Measurements from ENCODE around the gene SPC24.

Gene SPC24

DNA sequence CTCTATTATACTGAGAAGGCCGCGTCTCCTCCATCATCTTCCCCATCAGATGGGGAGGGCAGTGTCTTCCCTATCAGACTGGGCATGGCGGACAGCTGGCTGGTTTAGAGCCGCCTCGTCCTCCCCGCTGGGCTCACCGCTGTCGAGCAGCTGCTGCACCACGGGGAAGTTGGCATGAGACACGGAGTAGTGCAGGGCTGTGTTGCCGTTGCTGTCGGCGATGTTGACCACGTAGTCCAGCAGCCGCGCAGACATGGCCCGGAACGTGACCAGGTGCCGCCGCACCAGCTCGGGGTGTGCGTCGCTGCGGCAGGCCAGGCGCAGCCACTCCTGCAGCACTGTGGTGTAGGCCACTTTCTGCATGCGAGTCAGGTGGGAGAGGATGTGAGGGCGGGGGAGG is 18.8 kb upstream of the SPC24 start:
- peaks cover 63% of the 10 kb centered on the region for H3K36me3 ChIP-seq (ENCODE audit: control insufficient read depth, insufficient read depth, low read length)
- no peak overlapping the region for H3K4me3 ChIP-seq (ENCODE audit: low read depth, low read length)
- no peak overlapping the region for H3K27ac ChIP-seq (ENCODE audit: low read depth, low read length)
- H3K4me1 ChIP-seq (ENCODE audit: control insufficient read depth, insufficient read depth, low read length): no peaks in the 10 kb centered on the region
- no peaks in the 10 kb centered on the region for H3K9me3 ChIP-seq (ENCODE audit: control insufficient read depth, insufficient read depth, low read depth, low read length)
- H3K27me3 ChIP-seq (ENCODE audit: control insufficient read depth, insufficient read depth, low read length): no peaks in the 10 kb centered on the region
- no peak overlapping the region for H3K9ac ChIP-seq (ENCODE audit: low read length)

- Histone ChIP-seq H3K9ac (ENCODE audit: low read length) (no peak overlapping the region), H3K36me3 (ENCODE audit: control insufficient read depth, insufficient read depth, low read length) (peaks cover 66% of the 10 kb centered on the region), H3K4me3 (ENCODE audit: low read depth, low read length) (no peak overlapping the region), H3K9me3 (ENCODE audit: control insufficient read depth, insufficient read depth, low read depth, low read length) (no peaks in the 10 kb centered on the region), H3K27ac (ENCODE audit: low read depth, low read length) (no peak overlapping the region), H3K27me3 (ENCODE audit: control insufficient read depth, insufficient read depth, low read length) (no peaks in the 10 kb centered on the region), H3K4me1 (ENCODE audit: control insufficient read depth, insufficient read depth, low read length) (no peaks in the 10 kb centered on the region)
Observed at GRCh38 chr19:11173516-11174155, 18.1 kb upstream of the SPC24 start.

DNA sequence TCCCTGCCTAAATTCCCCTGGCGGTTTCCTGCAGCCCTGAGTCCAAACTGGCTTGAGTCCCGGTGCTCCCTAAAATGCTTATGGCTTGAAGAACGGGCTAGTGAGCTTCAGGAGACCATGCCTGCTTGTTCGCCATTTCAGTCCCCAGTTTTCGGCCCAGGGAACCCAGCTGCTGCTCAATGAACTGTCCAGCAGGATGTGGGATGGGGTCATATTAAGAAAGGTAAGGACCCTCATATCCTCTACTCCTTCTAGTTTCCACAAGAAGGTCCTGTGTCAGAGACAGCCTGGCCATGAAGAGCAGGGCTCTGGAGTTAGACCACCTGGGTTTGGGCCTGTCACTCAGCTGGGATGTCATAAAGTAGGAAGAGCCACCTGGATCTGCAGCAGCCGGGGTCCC is 17.0 kb upstream of the SPC24 start:
- Histone ChIP-seq H3K9ac (ENCODE audit: low read length) (no peak overlapping the region), H3K36me3 (ENCODE audit: control insufficient read depth, insufficient read depth, low read length) (peaks cover 67% of the 10 kb centered on the region), H3K9me3 (ENCODE audit: control insufficient read depth, insufficient read depth, low read depth, low read length) (no peaks in the 10 kb centered on the region), H3K4me3 (ENCODE audit: low read depth, low read length) (no peak overlapping the region), H3K27me3 (ENCODE audit: control insufficient read depth, insufficient read depth, low read length) (no peaks in the 10 kb centered on the region), H3K27ac (ENCODE audit: low read depth, low read length) (no peak overlapping the region), H3K4me1 (ENCODE audit: control insufficient read depth, insufficient read depth, low read length) (no peaks in the 10 kb centered on the region)

GRCh38 chr19:11171144-11171543 is 15.6 kb upstream of the SPC24 start:
- peaks cover 66% of the 10 kb centered on the region for H3K36me3 ChIP-seq (ENCODE audit: control insufficient read depth, insufficient read depth, low read length)
- no peaks in the 10 kb centered on the region for H3K4me1 ChIP-seq (ENCODE audit: control insufficient read depth, insufficient read depth, low read length)

DNA sequence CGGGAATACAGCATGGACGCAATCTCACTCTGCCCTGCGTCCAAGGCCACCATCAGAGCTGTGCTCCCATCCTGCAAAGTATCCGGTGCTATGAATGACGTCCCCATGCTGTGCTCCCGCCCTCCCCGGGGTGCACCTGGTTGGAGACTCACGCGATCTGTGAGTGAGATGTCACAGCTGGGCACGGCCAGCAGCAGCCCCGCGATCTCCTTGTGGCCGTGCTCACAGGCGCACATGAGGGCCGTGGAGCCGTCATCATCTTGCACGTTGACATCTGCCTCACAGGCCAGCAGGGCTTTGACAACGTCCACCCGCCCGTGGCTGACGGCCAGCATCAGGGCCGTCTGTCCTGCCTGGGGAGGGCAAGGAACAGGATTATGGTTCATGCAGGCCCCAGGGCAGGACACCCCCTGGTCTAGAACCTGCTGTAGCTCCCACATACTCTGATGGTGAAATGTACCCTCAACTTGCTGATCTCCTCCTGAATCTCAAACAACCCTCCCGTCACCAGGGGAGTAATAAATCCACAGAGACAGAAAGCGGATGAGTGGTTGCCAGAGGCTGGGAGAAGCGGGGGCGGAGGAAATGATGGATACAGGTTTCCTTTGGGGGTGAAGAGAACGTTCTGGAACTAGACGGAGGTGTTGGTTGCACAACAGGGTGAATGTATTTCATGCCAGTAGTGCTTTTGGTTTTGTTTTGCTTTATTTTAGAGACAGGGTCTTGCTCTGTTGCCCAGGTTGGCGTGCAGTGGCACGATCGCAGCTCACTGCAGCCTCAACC is 14.5 kb upstream of the SPC24 start:
- Histone ChIP-seq H3K36me3 (ENCODE audit: control insufficient read depth, insufficient read depth, low read length) (peaks cover 71% of the 10 kb centered on the region), H3K4me1 (ENCODE audit: control insufficient read depth, insufficient read depth, low read length) (no peaks in the 10 kb centered on the region), H3K9ac (ENCODE audit: low read length) (no peak overlapping the region), H3K9me3 (ENCODE audit: control insufficient read depth, insufficient read depth, low read depth, low read length) (no peaks in the 10 kb centered on the region), H3K27me3 (ENCODE audit: control insufficient read depth, insufficient read depth, low read length) (no peaks in the 10 kb centered on the region), H3K4me3 (ENCODE audit: low read depth, low read length) (no peak overlapping the region), H3K27ac (ENCODE audit: low read depth, low read length) (no peak overlapping the region)

More at GRCh38 chr19:11171144-11171543, 15.6 kb upstream of the SPC24 start:
- no peak overlapping the region for H3K4me3 ChIP-seq (ENCODE audit: low read depth, low read length)
- no peak overlapping the region for H3K9ac ChIP-seq (ENCODE audit: low read length)
- no peak overlapping the region for H3K27ac ChIP-seq (ENCODE audit: low read depth, low read length)
- no peaks in the 10 kb centered on the region for H3K9me3 ChIP-seq (ENCODE audit: control insufficient read depth, insufficient read depth, low read depth, low read length)
- H3K27me3 ChIP-seq (ENCODE audit: control insufficient read depth, insufficient read depth, low read length): no peaks in the 10 kb centered on the region

DNA sequence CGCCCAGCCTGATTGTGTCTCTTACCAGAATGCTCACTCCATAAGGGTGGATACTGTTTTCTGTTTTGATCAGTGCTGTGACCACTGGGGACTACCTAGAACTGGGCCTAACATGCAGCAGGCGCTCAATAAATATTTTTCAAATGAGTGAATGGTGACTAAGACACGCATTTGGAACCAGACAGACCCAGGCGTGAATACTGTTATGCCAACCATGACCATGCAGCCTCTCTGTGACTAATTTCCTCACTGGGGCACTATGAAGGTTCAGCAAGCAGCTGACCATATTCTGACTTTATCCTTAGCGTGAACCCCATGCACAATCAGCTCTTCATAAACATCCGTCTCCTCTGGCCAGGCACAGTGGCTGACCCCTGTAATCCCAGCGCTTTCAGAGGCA is 13.0 kb upstream of the SPC24 start:
- Histone ChIP-seq H3K4me3 (ENCODE audit: low read depth, low read length) (no peak overlapping the region), H3K9ac (ENCODE audit: low read length) (no peak overlapping the region), H3K27ac (ENCODE audit: low read depth, low read length) (no peak overlapping the region), H3K36me3 (ENCODE audit: control insufficient read depth, insufficient read depth, low read length) (peaks cover 56% of the 10 kb centered on the region), H3K9me3 (ENCODE audit: control insufficient read depth, insufficient read depth, low read depth, low read length) (no peaks in the 10 kb centered on the region), H3K4me1 (ENCODE audit: control insufficient read depth, insufficient read depth, low read length) (no peaks in the 10 kb centered on the region), H3K27me3 (ENCODE audit: control insufficient read depth, insufficient read depth, low read length) (no peaks in the 10 kb centered on the region)

DNA sequence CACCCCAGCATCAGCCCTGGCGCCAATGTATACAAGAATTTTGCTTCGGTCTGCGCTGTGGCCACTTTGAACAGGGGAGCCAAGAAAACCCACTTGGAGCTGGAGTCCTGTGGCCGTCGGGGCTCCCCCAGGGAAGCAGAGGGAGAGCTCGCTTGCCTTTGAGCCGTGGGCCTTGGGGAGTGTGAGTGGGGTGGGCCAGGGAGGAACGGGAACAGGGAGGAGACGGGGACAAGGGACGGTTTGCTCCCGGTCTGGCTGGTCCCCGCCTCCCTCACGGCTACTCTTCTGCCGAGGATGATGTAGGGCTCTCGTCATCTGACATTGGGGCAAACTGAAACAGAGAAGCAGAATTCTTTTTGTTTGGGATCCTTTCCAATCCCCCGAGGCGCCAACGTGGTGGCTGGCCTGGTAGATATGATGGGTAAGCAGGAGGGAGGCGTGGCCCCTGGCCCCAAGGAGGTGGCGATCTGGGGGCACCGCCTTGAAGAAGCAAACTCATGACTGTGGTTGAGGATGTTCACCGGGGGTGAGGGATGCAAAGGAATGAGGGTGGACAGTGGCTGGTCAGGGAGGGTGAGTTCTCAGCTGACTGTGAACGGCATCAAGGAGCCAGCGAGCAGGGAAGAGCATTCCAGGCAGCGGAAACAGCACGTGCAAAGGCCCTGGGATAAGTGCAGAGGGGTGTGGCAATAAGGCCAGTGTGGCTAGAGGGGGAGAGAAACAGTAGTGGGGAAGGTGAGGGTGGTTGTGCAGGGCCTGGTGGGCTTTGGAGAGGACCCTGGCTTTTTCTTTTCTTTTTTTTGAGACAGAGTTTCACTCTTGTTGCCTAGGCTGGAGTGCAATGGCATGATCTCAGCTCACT is 10.9 kb upstream of the SPC24 start:
- Histone ChIP-seq H3K9ac (ENCODE audit: low read length) (no peak overlapping the region), H3K4me1 (ENCODE audit: control insufficient read depth, insufficient read depth, low read length) (no peaks in the 10 kb centered on the region), H3K9me3 (ENCODE audit: control insufficient read depth, insufficient read depth, low read depth, low read length) (no peaks in the 10 kb centered on the region), H3K27me3 (ENCODE audit: control insufficient read depth, insufficient read depth, low read length) (no peaks in the 10 kb centered on the region), H3K27ac (ENCODE audit: low read depth, low read length) (no peak overlapping the region), H3K36me3 (ENCODE audit: control insufficient read depth, insufficient read depth, low read length) (peaks cover 42% of the 10 kb centered on the region), H3K4me3 (ENCODE audit: low read depth, low read length) (no peak overlapping the region)

- H3K4me3 ChIP-seq (ENCODE audit: low read depth, low read length): no peak overlapping the region
- H3K27me3 ChIP-seq (ENCODE audit: control insufficient read depth, insufficient read depth, low read length): no peaks in the 10 kb centered on the region
- H3K27ac ChIP-seq (ENCODE audit: low read depth, low read length): no peak overlapping the region
- H3K4me1 ChIP-seq (ENCODE audit: control insufficient read depth, insufficient read depth, low read length): no peaks in the 10 kb centered on the region
- H3K9ac ChIP-seq (ENCODE audit: low read length): no peak overlapping the region
- peaks cover 42% of the 10 kb centered on the region for H3K36me3 ChIP-seq (ENCODE audit: control insufficient read depth, insufficient read depth, low read length)
- no peaks in the 10 kb centered on the region for H3K9me3 ChIP-seq (ENCODE audit: control insufficient read depth, insufficient read depth, low read depth, low read length)
Observed at GRCh38 chr19:11165486-11166030, 10.0 kb upstream of the SPC24 start.

DNA sequence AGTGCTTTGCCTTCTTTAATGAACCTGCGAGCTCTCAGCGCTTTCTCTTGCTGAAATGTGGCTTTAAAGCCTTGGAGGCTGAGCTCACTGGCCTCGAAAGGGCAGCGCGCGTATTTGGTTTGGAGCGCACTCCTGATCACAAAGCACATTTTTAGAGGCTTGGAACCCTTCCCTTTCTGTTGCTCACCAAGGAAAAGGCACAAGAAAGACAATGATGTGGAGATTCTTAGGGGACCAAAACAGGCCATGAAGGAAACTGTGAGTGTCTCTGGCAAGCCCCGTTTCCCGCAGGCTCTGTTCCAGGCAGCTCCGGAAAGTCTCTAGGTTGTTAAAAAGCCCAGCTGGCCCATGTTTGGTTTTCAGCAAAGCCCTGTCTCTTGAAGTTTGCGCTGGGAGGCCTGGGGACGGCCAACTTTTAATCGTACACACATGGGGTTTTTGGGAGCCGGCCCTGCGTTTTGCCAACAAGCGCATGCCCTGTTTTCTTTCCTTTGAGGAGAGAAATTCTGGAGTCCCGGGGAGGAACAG is 9.4 kb upstream of the SPC24 start:
- Histone ChIP-seq H3K9ac (ENCODE audit: low read length) (no peak overlapping the region), H3K4me1 (ENCODE audit: control insufficient read depth, insufficient read depth, low read length) (no peaks in the 10 kb centered on the region), H3K9me3 (ENCODE audit: control insufficient read depth, insufficient read depth, low read depth, low read length) (no peaks in the 10 kb centered on the region), H3K27me3 (ENCODE audit: control insufficient read depth, insufficient read depth, low read length) (no peaks in the 10 kb centered on the region), H3K4me3 (ENCODE audit: low read depth, low read length) (no peak overlapping the region), H3K27ac (ENCODE audit: low read depth, low read length) (no peak overlapping the region), H3K36me3 (ENCODE audit: control insufficient read depth, insufficient read depth, low read length) (peaks cover 36% of the 10 kb centered on the region)

DNA sequence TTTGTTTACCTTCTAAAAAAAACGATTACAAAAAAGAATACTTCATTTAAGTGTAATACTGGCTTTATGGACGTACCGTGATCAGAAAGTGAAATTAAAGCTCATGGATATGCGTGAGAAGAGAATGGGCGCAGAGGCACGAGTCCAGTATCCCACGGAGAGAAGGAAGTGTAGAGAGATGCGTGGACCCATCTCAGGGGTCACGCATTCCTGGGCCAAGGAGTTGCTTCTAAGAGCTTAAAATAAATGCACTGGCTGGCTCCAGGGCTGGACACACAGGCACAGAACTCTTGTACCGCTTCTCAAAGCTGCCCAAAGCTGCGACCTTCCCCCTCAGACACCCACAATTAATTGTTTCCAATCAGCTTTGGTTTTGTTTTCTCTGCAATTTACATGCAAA is 8.7 kb upstream of the SPC24 start:
- Histone ChIP-seq H3K4me3 (ENCODE audit: low read depth, low read length) (no peak overlapping the region), H3K9ac (ENCODE audit: low read length) (no peak overlapping the region), H3K9me3 (ENCODE audit: control insufficient read depth, insufficient read depth, low read depth, low read length) (no peaks in the 10 kb centered on the region), H3K27me3 (ENCODE audit: control insufficient read depth, insufficient read depth, low read length) (no peaks in the 10 kb centered on the region), H3K4me1 (ENCODE audit: control insufficient read depth, insufficient read depth, low read length) (no peaks in the 10 kb centered on the region), H3K27ac (ENCODE audit: low read depth, low read length) (no peak overlapping the region), H3K36me3 (ENCODE audit: control insufficient read depth, insufficient read depth, low read length) (peaks cover 32% of the 10 kb centered on the region)
